NAMALWA (cell line): ENCODE results near the gene RBCK1.
"Not testable (repeated sequence)": the region's sequence is repeated elsewhere in the genome, so short reads cannot be mapped to it uniquely, and the experiment has no call there.

Source experiments
- DNase-seq: peaks from one replicate; pipeline ENCODE4 v3.0.0-alpha.2; 2015; ENCODE audit warnings: low spot score

RBCK1 gene

GRCh38 chr20:437787-438486 lies 29.8 kb downstream of the RBCK1 start:
- no peak for DNase-seq

GRCh38 chr20:438571-439469 lies 30.7 kb downstream of the RBCK1 start:
- no peak for DNase-seq

- DNase-seq, result no peak
These were observed 32.0 kb downstream of the RBCK1 start for GRCh38 chr20:440148-440547.

GRCh38 chr20:440636-441035 lies 32.5 kb downstream of the RBCK1 start:
- DNase-seq, result no peak

GRCh38 chr20:443223-443775 lies 35.2 kb downstream of the RBCK1 start:
- no peak for DNase-seq

- DNase-seq, result no peak
These were observed 36.0 kb downstream of the RBCK1 start for GRCh38 chr20:444117-444516.

- DNase-seq, result no peak
These were observed 36.8 kb downstream of the RBCK1 start for GRCh38 chr20:444862-445426.

- no peak for DNase-seq
These were observed 37.6 kb downstream of the RBCK1 start for GRCh38 chr20:445514-446336.

GRCh38 chr20:452021-452420 lies 43.9 kb downstream of the RBCK1 start:
- DNase-seq, result not testable (repeated sequence)

GRCh38 chr20:454951-455350 lies 46.9 kb downstream of the RBCK1 start:
- no peak for DNase-seq

- no peak for DNase-seq
These were observed 50.7 kb downstream of the RBCK1 start for GRCh38 chr20:458776-459175.

- DNase-seq, result no peak
These were observed 52.1 kb downstream of the RBCK1 start for GRCh38 chr20:460180-460579.

- no peak for DNase-seq
These were observed 52.6 kb downstream of the RBCK1 start for GRCh38 chr20:460707-461106.

- DNase-seq, result peak; percentile 34
These were observed 53.4 kb downstream of the RBCK1 start for GRCh38 chr20:461254-462198.

- DNase-seq, result peak; percentile 94
These were observed 54.3 kb downstream of the RBCK1 start, which contains the start of gene TBC1D20 for GRCh38 chr20:462199-462991. TSS of gene TBC1D20 (minus strand) at chr20:462533. CDS start at chr20:462405, 128 bp downstream.

GRCh38 chr20:467755-468154 lies 59.7 kb downstream of the RBCK1 start:
- DNase-seq, result no peak

- no peak for DNase-seq
These were observed 61.8 kb downstream of the RBCK1 start for GRCh38 chr20:469746-470490.

GRCh38 chr20:472137-472846 lies 64.2 kb downstream of the RBCK1 start:
- DNase-seq, result no peak
